Ovary (tissue), 9 donors: ENCODE data around the gene ATP4B. TPM values are rescaled to one million over a fixed set of nuclear protein-coding genes. Genes with fewer than 3 reads are reported as not detected.

Experiments used
- DNase-seq, 5 donors: peaks; one replicate each; pipeline ENCODE4 v3.0.0-alpha.2; 2019 to 2020
- H3K27ac ChIP-seq, 2 donors: fragments of 200-600 bp; one replicate each; pipeline versions ENCODE4 v1.5.1 to v1.8.0; 2019 to 2022
- H3K27me3 ChIP-seq: fragments of 200-600 bp; one replicate; pipeline ENCODE4 v1.8.0; 2022
- H3K36me3 ChIP-seq: fragments of 200-600 bp; sonication (generic); one replicate; pipeline ENCODE4 v1.5.1; 2019
- H3K4me1 ChIP-seq: one replicate; pipeline ENCODE4 v1.8.1; 2013; ENCODE audit warnings: mild to moderate bottlenecking, moderate library complexity; ENCODE audit not compliant: insufficient read depth
- H3K4me3 ChIP-seq: fragments of 200-600 bp; sonication (generic); one replicate; pipeline ENCODE4 v1.5.1; 2017
- H3K9me3 ChIP-seq, 2 donors: fragments of 200-600 bp in 1 of 2; sonication (generic) in 1 of 2; one replicate each; pipeline versions ENCODE4 v1.5.1 to v1.8.1; 2013 to 2019; ENCODE audit warnings: mild to moderate bottlenecking in 1 of 2, moderate library complexity in 1 of 2
- EP300 ChIP-seq: sonication (generic); formaldehyde crosslinking; IDR thresholded peaks from one replicate; pipeline ENCODE4 v1.6.1; 2017; ENCODE audit warnings: antibody characterized with exemption
- POLR2A ChIP-seq: fragments of 450-650 bp; IDR thresholded peaks from one replicate; pipeline ENCODE4 v1.6.1; 2017; ENCODE audit warnings: antibody characterized with exemption, mild to moderate bottlenecking, moderate library complexity
- WGBS, 3 donors: extraction: QIAGEN DNeasy Blood & Tissue Kit in 1 of 3; methylation state at CpG; one replicate each; pipeline versions ENCODE4 v1.1.5 to v1.1.7; 2013 to 2017; 5-methylcytosine and 5-hydroxymethylcytosine counted together
- intact Hi-C, 4 donors: fragments of 100-400 bp; cut with DNase I; formaldehyde crosslinking; loops; one replicate each; pipeline versions ENCODE4 v1.11.0 to v1.15.1; 2022 to 2023
- polyA plus RNA-seq, 2 donors: library from polyadenylated mRNA; stranded (reverse); fragments of 200-250 nt in 1 of 2; fragments of 350-450 nt in 1 of 2; fragmentation: Illumina TruSeq in 1 of 2; extraction: RNeasy Lipid Tissue Mini Kit (QIAGEN cat#74804) in 1 of 2; gene quantifications; one replicate each; pipeline ENCODE4 v1.2.3, GENCODE V29; 2013 to 2014
- total RNA-seq, 7 donors: library from RNA; depleted of rRNA in 2 of 7; stranded (reverse); fragments of >200 nt in 2 of 7; fragmentation: NEBNext Ultra II Directional in 3 of 7; extraction: Animal tissue kit (Norgen Biotek cat#: 25700) in 3 of 7; gene quantifications; one replicate each; pipeline versions ENCODE4 v1.1.0 to v1.2.4, GENCODE V29; 2016 to 2023
- TF ChIP-seq, protein P1 (sequence below), 3 donors: fragments of 450-650 bp in 2 of 3; fragments of 200-600 bp in 1 of 3; IDR thresholded peaks; one replicate each; pipeline versions ENCODE4 v1.5.1 to v1.8.0; 2016 to 2022; ENCODE audit warnings: antibody characterized with exemption in 3 of 3, mild to moderate bottlenecking in 1 of 3
- donor health status: DM: no; HTN: no; CAD: no; lungs with moderate emphysema.
- donor health status: DM: no; HTN: no; CAD: no.
- donor health status: Bipolar disorder and iron deficiency.
- donor health status: DM: yes; HTN: yes; CAD: no.
- donor health status: DM: no; HTN: no; CAD: no.
- donor health status: DM: yes; HTN: yes; CAD: no.

ATP4B gene
- total and polyA plus RNA-seq, 9 donors, result 0.28 TPM; not detected in 8

DNA sequence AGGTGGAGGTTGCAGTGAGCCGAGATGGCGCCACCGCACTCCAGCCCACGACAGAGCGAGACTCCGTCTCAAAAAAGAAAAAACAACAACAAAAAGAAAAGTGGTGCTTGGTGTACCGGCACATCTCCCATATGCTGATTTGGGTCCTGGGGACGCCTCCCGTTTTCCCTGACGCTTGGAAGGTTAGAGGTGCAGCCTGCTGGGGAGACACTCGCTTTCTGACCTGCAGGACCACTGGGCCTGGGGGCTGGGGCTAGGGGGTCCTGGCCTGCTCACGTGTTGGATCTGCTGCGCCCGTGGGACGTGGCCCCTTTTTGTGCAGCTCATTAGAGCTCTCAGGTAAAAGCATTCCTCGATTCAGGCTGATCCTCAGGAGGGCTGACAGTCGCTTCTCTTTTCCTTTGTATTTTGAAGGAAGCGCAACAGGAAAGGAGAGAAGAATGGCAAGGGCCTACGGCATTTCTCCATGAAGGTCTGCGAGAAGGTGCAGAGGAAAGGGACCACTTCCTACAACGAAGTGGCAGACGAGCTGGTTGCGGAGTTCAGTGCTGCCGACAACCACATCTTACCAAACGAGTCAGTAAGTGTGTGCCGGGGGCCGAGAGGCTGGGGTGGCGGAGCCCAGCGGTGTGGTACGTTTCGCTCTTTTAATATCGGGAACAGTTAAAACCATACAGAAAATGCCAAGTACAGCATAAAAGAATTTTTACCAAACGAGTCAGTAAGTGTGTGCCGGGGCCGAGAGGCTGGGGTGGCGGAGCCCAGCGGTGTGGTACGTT is 25.1 kb downstream of the ATP4B start:
- H3K27ac ChIP-seq, result no peak overlapping the region
- H3K9me3 ChIP-seq, result no peaks in the 10 kb centered on the region
- intact Hi-C loops, result no loop called here
- no peak overlapping the region for H3K4me3 ChIP-seq
- no peaks in the 10 kb centered on the region for H3K36me3 ChIP-seq
- 95% methylated on average over 38 of the region's 38 CpGs for WGBS, 3 donors
- H3K4me1 ChIP-seq, result no peaks in the 10 kb centered on the region
- peak in 1 of 5 donors; percentile 25 for DNase-seq
- no peaks in the 10 kb centered on the region for H3K27me3 ChIP-seq
- TF ChIP-seq POLR2A, result no peak
- TF ChIP-seq, protein P1, sequence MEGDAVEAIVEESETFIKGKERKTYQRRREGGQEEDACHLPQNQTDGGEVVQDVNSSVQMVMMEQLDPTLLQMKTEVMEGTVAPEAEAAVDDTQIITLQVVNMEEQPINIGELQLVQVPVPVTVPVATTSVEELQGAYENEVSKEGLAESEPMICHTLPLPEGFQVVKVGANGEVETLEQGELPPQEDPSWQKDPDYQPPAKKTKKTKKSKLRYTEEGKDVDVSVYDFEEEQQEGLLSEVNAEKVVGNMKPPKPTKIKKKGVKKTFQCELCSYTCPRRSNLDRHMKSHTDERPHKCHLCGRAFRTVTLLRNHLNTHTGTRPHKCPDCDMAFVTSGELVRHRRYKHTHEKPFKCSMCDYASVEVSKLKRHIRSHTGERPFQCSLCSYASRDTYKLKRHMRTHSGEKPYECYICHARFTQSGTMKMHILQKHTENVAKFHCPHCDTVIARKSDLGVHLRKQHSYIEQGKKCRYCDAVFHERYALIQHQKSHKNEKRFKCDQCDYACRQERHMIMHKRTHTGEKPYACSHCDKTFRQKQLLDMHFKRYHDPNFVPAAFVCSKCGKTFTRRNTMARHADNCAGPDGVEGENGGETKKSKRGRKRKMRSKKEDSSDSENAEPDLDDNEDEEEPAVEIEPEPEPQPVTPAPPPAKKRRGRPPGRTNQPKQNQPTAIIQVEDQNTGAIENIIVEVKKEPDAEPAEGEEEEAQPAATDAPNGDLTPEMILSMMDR (IDR thresholded peaks at IDR 0.05), result no peak
- no peak for TF ChIP-seq EP300

DNA sequence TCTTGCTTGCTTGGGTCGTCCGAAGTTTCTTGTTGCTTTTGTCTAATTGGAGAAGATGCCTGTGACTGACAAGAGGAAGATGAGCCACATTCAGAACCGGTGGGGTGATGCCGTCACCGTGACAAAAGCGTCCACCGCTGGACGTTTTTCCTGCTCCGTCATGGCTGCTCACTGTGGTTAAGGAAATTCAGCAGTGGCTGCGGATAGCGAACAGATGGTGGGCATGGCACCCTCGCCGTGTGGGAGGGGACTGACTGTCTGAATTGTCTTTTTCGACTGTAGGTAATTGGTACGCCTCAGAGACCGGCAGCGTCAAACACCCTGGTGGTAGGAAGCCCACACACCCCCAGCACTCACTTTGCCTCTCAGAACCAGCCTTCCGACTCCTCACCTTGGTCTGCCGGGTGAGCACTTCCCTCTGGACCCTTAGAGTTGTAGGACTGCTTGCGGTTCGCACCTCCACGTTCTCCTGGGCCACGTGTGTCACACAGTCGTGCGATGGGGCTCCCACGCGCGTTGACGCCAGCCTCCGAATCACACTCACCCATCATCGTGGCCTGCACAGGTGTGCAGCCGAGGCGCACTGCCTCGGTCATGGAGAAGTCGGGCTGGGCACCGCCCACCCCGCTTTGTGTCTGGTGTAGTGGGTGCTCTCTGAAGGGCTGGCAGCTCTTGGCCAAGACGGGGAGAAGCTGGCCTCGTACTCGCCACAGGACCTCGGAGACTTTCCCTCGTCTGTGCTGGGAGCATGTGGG is 26.5 kb downstream of the ATP4B start:
- Histone ChIP-seq H3K27ac (no peak overlapping the region), H3K36me3 (no peaks in the 10 kb centered on the region), H3K4me3 (no peak overlapping the region), H3K9me3 (no peaks in the 10 kb centered on the region), H3K27me3 (no peaks in the 10 kb centered on the region), H3K4me1 (no peaks in the 10 kb centered on the region)
- DNase-seq, result peak in 1 of 5 donors; percentile 21
- intact Hi-C loops, result no loop called here
- TF ChIP-seq, protein P1 (IDR thresholded peaks at IDR 0.05), result no peak
- no peak for TF ChIP-seq EP300
- no peak for TF ChIP-seq POLR2A
- WGBS, 3 donors, result 92 to 94% (median 93%) methylated on average over 42 of the region's 42 CpGs

DNA sequence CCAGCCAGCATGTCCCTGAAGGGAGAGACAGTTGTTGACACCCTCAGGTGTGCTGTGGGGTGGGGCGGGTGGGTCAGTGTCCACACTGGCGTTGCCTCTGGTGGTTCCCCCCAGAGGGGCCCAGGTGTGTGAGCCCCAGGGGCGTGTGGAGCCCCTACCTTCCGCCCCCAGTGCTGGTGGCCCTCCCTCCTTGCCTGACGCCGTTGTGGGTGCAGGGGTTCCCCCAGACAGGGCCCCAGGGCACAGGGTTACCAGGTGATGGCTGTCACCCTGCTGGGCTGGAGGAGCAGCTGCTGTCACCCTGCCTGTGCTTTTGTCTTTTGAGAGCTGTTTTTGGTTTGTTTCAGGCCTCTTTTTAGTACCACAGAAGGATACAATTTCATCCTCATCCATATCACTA is 27.2 kb downstream of the ATP4B start:
- Histone ChIP-seq H3K27ac (no peak overlapping the region), H3K9me3 (no peaks in the 10 kb centered on the region), H3K27me3 (no peaks in the 10 kb centered on the region), H3K4me1 (peaks cover 2% of the 10 kb centered on the region), H3K36me3 (no peaks in the 10 kb centered on the region), H3K4me3 (no peak overlapping the region)
- WGBS, 3 donors, result 86 to 93% (median 91%) methylated on average over 6 of the region's 6 CpGs
- intact Hi-C loops, result no loop called here
- DNase-seq, result no peak
- TF ChIP-seq, protein P1 (IDR thresholded peaks at IDR 0.05), result no peak
- no peak for TF ChIP-seq EP300
- no peak for TF ChIP-seq POLR2A

DNA sequence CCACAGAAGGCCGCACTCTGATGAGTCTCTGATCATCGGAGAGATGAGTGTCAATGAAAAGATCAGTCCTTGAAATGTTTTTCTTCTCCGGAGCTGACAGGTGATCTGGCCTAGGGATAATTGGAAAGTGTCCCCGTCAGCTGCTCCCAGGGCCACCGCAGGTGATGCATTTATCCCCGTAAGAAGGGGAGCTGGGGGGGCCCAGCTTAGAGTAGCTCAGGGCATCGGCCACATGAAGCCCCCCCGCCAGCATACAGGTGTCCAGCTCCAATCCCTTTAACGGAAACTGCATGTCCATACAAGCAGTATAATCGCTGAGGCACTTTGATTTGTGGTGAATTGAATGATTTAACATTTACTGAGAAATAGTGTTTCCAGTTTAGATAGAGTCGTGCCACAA is 27.7 kb downstream of the ATP4B start:
- H3K36me3 ChIP-seq, result no peaks in the 10 kb centered on the region
- no peaks in the 10 kb centered on the region for H3K27me3 ChIP-seq
- H3K9me3 ChIP-seq, result no peaks in the 10 kb centered on the region
- H3K4me1 ChIP-seq, result peaks cover 4% of the 10 kb centered on the region
- TF ChIP-seq EP300 (no peak), POLR2A (no peak)
- TF ChIP-seq, protein P1 (IDR thresholded peaks at IDR 0.05), result no peak
- peak in 1 of 5 donors; percentile 7 for DNase-seq
- no peak overlapping the region for H3K27ac ChIP-seq
- H3K4me3 ChIP-seq, result no peak overlapping the region
- WGBS, 3 donors, result 91 to 94% (median 92%) methylated on average over 11 of the region's 11 CpGs
- intact Hi-C loops, result no loop called here
